Measurements from ENCODE around the gene OVCA2. TPM values are rescaled to one million over a fixed set of nuclear protein-coding genes. Genes with fewer than 3 reads are reported as not detected.

OVCA2 gene
- 47.5 and 59.3 TPM in 2 replicates for total RNA-seq

GRCh38 chr17:2041561-2042389 is at the start of gene OVCA2:
TSS of gene OVCA2 (plus strand) at chr17:2042022. CDS start at chr17:2042048, 26 bp downstream.

GRCh38 chr17:2025220-2025621 is 16.6 kb upstream of the OVCA2 start, which contains the start of gene RTN4RL1:
TSS of gene RTN4RL1 (minus strand) at chr17:2025334. CDS start at chr17:2024865, 469 bp downstream.

GRCh38 chr17:2029911-2030778 is 11.7 kb upstream of the OVCA2 start, which contains the start of gene DPH1:
TSS of gene DPH1 (plus strand) at chr17:2030153. CDS start at chr17:2030170, 17 bp downstream.

GRCh38 chr17:2054512-2055291 is 12.9 kb downstream of the OVCA2 start, which contains the start of gene HIC1:
TSS of gene HIC1 (plus strand) at chr17:2055103. CDS start at chr17:2056691, 1,588 bp downstream.

Other genes starting within 250 kb of the OVCA2 start
- 4.5 and 4.6 TPM in 2 replicates for gene SMYD4, start 212.1 kb upstream of the OVCA2 start, total RNA-seq
- gene RPA1, start 212.0 kb upstream of the OVCA2 start, total RNA-seq = 16.8 and 23.7 TPM in 2 replicates
- gene RTN4RL1, start 16.7 kb upstream of the OVCA2 start, total RNA-seq = 0.58 and 2.9 TPM in 2 replicates
- 26.3 and 36.7 TPM in 2 replicates for gene DPH1, start 11.9 kb upstream of the OVCA2 start, total RNA-seq
- gene HIC1, start 13.1 kb downstream of the OVCA2 start, total RNA-seq = 73.4 and 91.3 TPM in 2 replicates